Fibroblast of lung (primary cell): ENCODE measurements around the gene OR6K2. TPM values are rescaled to one million over a fixed set of nuclear protein-coding genes. Genes with fewer than 3 reads are reported as not detected.

Experiments
- DNase-seq, 2 donors: peaks; one replicate each; pipeline versions ENCODE4 v3.0.0 to v3.0.0-alpha.2; 2010; ENCODE audit warnings: low read depth in 2 of 2
- H2AFZ ChIP-seq: 2 replicates; pipeline ENCODE4 v1.5.1; 2012; ENCODE audit warnings: low read length, control low read depth, inconsistent platforms
- H3K27ac ChIP-seq: 2 replicates; pipeline ENCODE4 v1.5.1; 2011; ENCODE audit warnings: low read length, control low read depth; ENCODE audit not compliant: insufficient read depth
- H3K27me3 ChIP-seq: 2 replicates; pipeline ENCODE4 v1.5.1; 2011; ENCODE audit warnings: mild to moderate bottlenecking, low read length; ENCODE audit not compliant: control insufficient read depth, insufficient read depth
- H3K36me3 ChIP-seq: 2 replicates; pipeline ENCODE4 v1.5.1; 2011; ENCODE audit warnings: low read length; ENCODE audit not compliant: control insufficient read depth, insufficient read depth
- H3K4me1 ChIP-seq: 2 replicates; pipeline ENCODE4 v1.5.1; 2011; ENCODE audit warnings: low read length; ENCODE audit not compliant: control insufficient read depth, insufficient read depth; ENCODE audit errors: extremely low read depth
- H3K4me2 ChIP-seq: 2 replicates; pipeline ENCODE4 v1.5.1; 2011; ENCODE audit warnings: low read length, control low read depth; ENCODE audit not compliant: insufficient read depth; ENCODE audit errors: extremely low read depth
- H3K4me3 ChIP-seq, 4 experiments: fragments of 200-600 bp in 1 of 4; sonication (generic) in 1 of 4; replicated peaks in 1 of 4; 2 replicates each; pipeline ENCODE4 v1.5.1; 2011 to 2016; ENCODE audit warnings: low read length in 4 of 4, low read depth in 3 of 4, mild to moderate bottlenecking in 3 of 4, control low read depth in 2 of 4, inconsistent platforms in 1 of 4, mixed read lengths in 1 of 4; ENCODE audit not compliant: insufficient read depth in 1 of 4; ENCODE audit errors: control extremely low read depth in 1 of 4
- H3K79me2 ChIP-seq: 2 replicates; pipeline ENCODE4 v1.5.1; 2012; ENCODE audit warnings: mild to moderate bottlenecking, low read length, inconsistent platforms; ENCODE audit not compliant: control insufficient read depth, insufficient read depth
- H3K9ac ChIP-seq: 2 replicates; pipeline ENCODE4 v1.5.1; 2011; ENCODE audit warnings: mild to moderate bottlenecking, low read length, control low read depth; ENCODE audit not compliant: insufficient read depth
- H3K9me3 ChIP-seq: 2 replicates; pipeline ENCODE4 v1.5.1; 2012; ENCODE audit warnings: low read depth, low read length; ENCODE audit not compliant: control insufficient read depth, insufficient read depth
- H4K20me1 ChIP-seq: 2 replicates; pipeline ENCODE4 v1.5.1; 2011; ENCODE audit warnings: low read length; ENCODE audit not compliant: control insufficient read depth, insufficient read depth; ENCODE audit errors: extremely low read depth
- CTCF ChIP-seq, 2 donors: IDR thresholded peaks in 1 of 2; conservative IDR thresholded peaks in 1 of 2; 1 replicate in 1 of 2; 2 replicates in 1 of 2; pipeline ENCODE4 v1.5.1; 2011 to 2012; ENCODE audit warnings: low read length in 2 of 2, control low read depth in 1 of 2, inconsistent platforms in 1 of 2, low read depth in 1 of 2, mild to moderate bottlenecking in 1 of 2
- EZH2 ChIP-seq: IDR thresholded peaks from 2 replicates; pipeline ENCODE4 v1.5.1; 2012; ENCODE audit warnings: low read length, control low read depth, mild to moderate bottlenecking; ENCODE audit errors: missing control alignments
- polyA plus RNA-seq, 2 donors: library from polyadenylated mRNA; depleted of rRNA in 1 of 2; stranded (reverse) in 1 of 2; unstranded in 1 of 2; fragments of >200 nt; gene quantifications; 2 replicates each; pipeline ENCODE4 v1.2.1, GENCODE V29; 2011 to 2012; ENCODE audit warnings: missing spikeins in 1 of 2
- total RNA-seq: library from RNA; depleted of rRNA; stranded (reverse); fragments of >200 nt; gene quantifications from 2 replicates; pipeline ENCODE4 v1.2.1, GENCODE V29; 2014

The OR6K2 gene
- total and polyA plus RNA-seq, 2 donors (not counting 1 experiment from before 2014, with no cell fraction given): not detected

- no peak overlapping the region for H3K4me3 ChIP-seq
- H3K27ac ChIP-seq: no peak overlapping the region
- no peaks in the 10 kb centered on the region for H3K27me3 ChIP-seq
- no peaks in the 10 kb centered on the region for H4K20me1 ChIP-seq
- H2AFZ ChIP-seq: no peak overlapping the region
- no peak for DNase-seq
- TF ChIP-seq EZH2 (no peak), CTCF (conservative IDR thresholded peaks at IDR 0.05 in 1 of 2, IDR thresholded peaks at IDR 0.05 in 1 of 2; ENCODE audit: low read depth in 1 of 2, low read length in 2 of 2) (no peak)
- H3K79me2 ChIP-seq: no peaks in the 10 kb centered on the region
- no peak overlapping the region for H3K4me2 ChIP-seq
- no peaks in the 10 kb centered on the region for H3K36me3 ChIP-seq
- H3K9me3 ChIP-seq: no peaks in the 10 kb centered on the region
- H3K4me1 ChIP-seq: no peaks in the 10 kb centered on the region
- H3K9ac ChIP-seq: no peak overlapping the region
Measured at GRCh38 chr1:158717344-158717743, 16.9 kb upstream of the OR6K2 start.

DNA sequence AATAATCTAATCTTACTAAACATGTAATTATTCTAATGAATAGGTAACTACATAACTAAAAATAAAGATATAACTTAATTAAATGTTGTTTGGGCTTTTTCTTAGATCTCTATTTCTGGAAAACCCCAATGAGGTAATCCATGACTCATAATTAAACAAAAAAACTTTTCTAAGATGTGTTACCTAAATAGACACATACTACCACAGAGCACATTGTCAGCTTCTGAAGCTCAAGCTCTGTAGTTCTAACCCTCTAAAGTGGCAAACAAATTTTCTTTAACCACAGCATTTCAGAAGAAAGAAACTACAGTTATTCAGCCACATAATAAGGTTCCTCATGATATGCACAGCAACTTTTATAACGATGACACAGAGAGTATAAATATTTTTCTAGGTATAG lies 15.9 kb upstream of the OR6K2 start:
- H3K4me3 ChIP-seq: no peak overlapping the region
- no peak overlapping the region for H3K9ac ChIP-seq
- TF ChIP-seq EZH2: no peak
- no peak for TF ChIP-seq CTCF (conservative IDR thresholded peaks at IDR 0.05 in 1 of 2, IDR thresholded peaks at IDR 0.05 in 1 of 2; ENCODE audit: low read depth in 1 of 2, low read length in 2 of 2)
- H3K4me1 ChIP-seq: no peaks in the 10 kb centered on the region
- no peaks in the 10 kb centered on the region for H3K79me2 ChIP-seq
- no peak overlapping the region for H2AFZ ChIP-seq
- no peak overlapping the region for H3K4me2 ChIP-seq
- no peaks in the 10 kb centered on the region for H3K27me3 ChIP-seq
- H3K27ac ChIP-seq: no peak overlapping the region
- H4K20me1 ChIP-seq: no peaks in the 10 kb centered on the region
- no peaks in the 10 kb centered on the region for H3K36me3 ChIP-seq
- DNase-seq: no peak
- no peaks in the 10 kb centered on the region for H3K9me3 ChIP-seq

GRCh38 chr1:158714754-158715153 lies 14.3 kb upstream of the OR6K2 start:
- Histone ChIP-seq H3K4me2 (no peak overlapping the region), H3K27me3 (no peaks in the 10 kb centered on the region), H3K4me3 (no peak overlapping the region), H4K20me1 (no peaks in the 10 kb centered on the region), H3K79me2 (no peaks in the 10 kb centered on the region), H2AFZ (no peak overlapping the region), H3K27ac (no peak overlapping the region), H3K9ac (no peak overlapping the region), H3K36me3 (no peaks in the 10 kb centered on the region), H3K4me1 (no peaks in the 10 kb centered on the region), H3K9me3 (no peaks in the 10 kb centered on the region)
- no peak for DNase-seq
- TF ChIP-seq EZH2: no peak
